ENCODE measurements around the gene TRAF6.

Gene TRAF6

GRCh38 chr11:36460220-36460619 lies 49.9 kb downstream of the TRAF6 start:
- no peak for DNase-seq (ENCODE audit: low read depth in 2 of 2, low spot score in 1 of 2)

GRCh38 chr11:36459046-36459445 lies 51.0 kb downstream of the TRAF6 start:
- no peak for DNase-seq (ENCODE audit: low read depth in 2 of 2, low spot score in 1 of 2)

- DNase-seq (ENCODE audit: low read depth in 2 of 2, low spot score in 1 of 2), result no peak
Measured at GRCh38 chr11:36458129-36458915, 51.8 kb downstream of the TRAF6 start.

GRCh38 chr11:36456156-36456555 lies 53.9 kb downstream of the TRAF6 start:
- DNase-seq (ENCODE audit: low read depth in 2 of 2, low spot score in 1 of 2), result no peak

GRCh38 chr11:36455658-36456111 lies 54.4 kb downstream of the TRAF6 start:
- DNase-seq (ENCODE audit: low read depth in 2 of 2, low spot score in 1 of 2), result no peak

GRCh38 chr11:36454941-36455631 lies 55.0 kb downstream of the TRAF6 start:
- DNase-seq (ENCODE audit: low read depth in 2 of 2, low spot score in 1 of 2), result no peak

GRCh38 chr11:36454551-36454940 lies 55.5 kb downstream of the TRAF6 start:
- no peak for DNase-seq (ENCODE audit: low read depth in 2 of 2, low spot score in 1 of 2)

GRCh38 chr11:36453678-36454077 lies 56.4 kb downstream of the TRAF6 start:
- DNase-seq (ENCODE audit: low read depth in 2 of 2, low spot score in 1 of 2), result no peak

- no peak for DNase-seq (ENCODE audit: low read depth in 2 of 2, low spot score in 1 of 2)
Measured at GRCh38 chr11:36452961-36453360, 57.1 kb downstream of the TRAF6 start.

- no peak for DNase-seq (ENCODE audit: low read depth in 2 of 2, low spot score in 1 of 2)
Measured at GRCh38 chr11:36452236-36452940, 57.7 kb downstream of the TRAF6 start.

GRCh38 chr11:36451681-36452080 lies 58.4 kb downstream of the TRAF6 start:
- DNase-seq (ENCODE audit: low read depth in 2 of 2, low spot score in 1 of 2), result no peak

- no peak for DNase-seq (ENCODE audit: low read depth in 2 of 2, low spot score in 1 of 2)
Measured at GRCh38 chr11:36451045-36451444, 59.0 kb downstream of the TRAF6 start.

GRCh38 chr11:36450110-36450572 lies 59.9 kb downstream of the TRAF6 start:
- DNase-seq (ENCODE audit: low read depth in 2 of 2, low spot score in 1 of 2), result no peak

GRCh38 chr11:36449561-36450096 lies 60.4 kb downstream of the TRAF6 start:
- DNase-seq (ENCODE audit: low read depth in 2 of 2, low spot score in 1 of 2), result no peak

GRCh38 chr11:36447947-36448346 lies 62.1 kb downstream of the TRAF6 start:
- no peak for DNase-seq (ENCODE audit: low read depth in 2 of 2, low spot score in 1 of 2)

GRCh38 chr11:36447514-36447913 lies 62.6 kb downstream of the TRAF6 start:
- DNase-seq (ENCODE audit: low read depth in 2 of 2, low spot score in 1 of 2), result no peak

- no peak for DNase-seq (ENCODE audit: low read depth in 2 of 2, low spot score in 1 of 2)
Measured at GRCh38 chr11:36446135-36446534, 63.9 kb downstream of the TRAF6 start.

- DNase-seq (ENCODE audit: low read depth in 2 of 2, low spot score in 1 of 2), result no peak
Measured at GRCh38 chr11:36443661-36444060, 66.4 kb downstream of the TRAF6 start.

GRCh38 chr11:36441610-36442208 lies 68.4 kb downstream of the TRAF6 start:
- DNase-seq (ENCODE audit: low read depth in 2 of 2, low spot score in 1 of 2), result no peak

- DNase-seq (ENCODE audit: low read depth in 2 of 2, low spot score in 1 of 2), result no peak
Measured at GRCh38 chr11:36438126-36438525, 71.9 kb downstream of the TRAF6 start.

- DNase-seq (ENCODE audit: low read depth in 2 of 2, low spot score in 1 of 2), result no peak
Measured at GRCh38 chr11:36437413-36437812, 72.7 kb downstream of the TRAF6 start.
